ENCODE results near the gene SLCO4A1.
A peak's percentile ranks its signal among the peaks of the same experiment; 100 is the strongest.

The SLCO4A1 gene

GRCh38 chr20:62642051-62642665 is at the start of gene SLCO4A1:
Gene SLCO4A1, plus strand, starts transcription at chr20:62642503. Its CDS starts 13,952 bp downstream, at chr20:62656455.
- peak; percentile 33 for DNase-seq (ENCODE audit: low read depth)
- H3K4me3 ChIP-seq (ENCODE audit: low read depth, low read length): peak within 1 kb of the TSS; percentile 33

GRCh38 chr20:62592506-62593177 is 49.7 kb upstream of the SLCO4A1 start:
- no peak for DNase-seq (ENCODE audit: low read depth)
- no peak overlapping the region for H3K4me3 ChIP-seq (ENCODE audit: low read depth, low read length)
- TF ChIP-seq, protein P1, sequence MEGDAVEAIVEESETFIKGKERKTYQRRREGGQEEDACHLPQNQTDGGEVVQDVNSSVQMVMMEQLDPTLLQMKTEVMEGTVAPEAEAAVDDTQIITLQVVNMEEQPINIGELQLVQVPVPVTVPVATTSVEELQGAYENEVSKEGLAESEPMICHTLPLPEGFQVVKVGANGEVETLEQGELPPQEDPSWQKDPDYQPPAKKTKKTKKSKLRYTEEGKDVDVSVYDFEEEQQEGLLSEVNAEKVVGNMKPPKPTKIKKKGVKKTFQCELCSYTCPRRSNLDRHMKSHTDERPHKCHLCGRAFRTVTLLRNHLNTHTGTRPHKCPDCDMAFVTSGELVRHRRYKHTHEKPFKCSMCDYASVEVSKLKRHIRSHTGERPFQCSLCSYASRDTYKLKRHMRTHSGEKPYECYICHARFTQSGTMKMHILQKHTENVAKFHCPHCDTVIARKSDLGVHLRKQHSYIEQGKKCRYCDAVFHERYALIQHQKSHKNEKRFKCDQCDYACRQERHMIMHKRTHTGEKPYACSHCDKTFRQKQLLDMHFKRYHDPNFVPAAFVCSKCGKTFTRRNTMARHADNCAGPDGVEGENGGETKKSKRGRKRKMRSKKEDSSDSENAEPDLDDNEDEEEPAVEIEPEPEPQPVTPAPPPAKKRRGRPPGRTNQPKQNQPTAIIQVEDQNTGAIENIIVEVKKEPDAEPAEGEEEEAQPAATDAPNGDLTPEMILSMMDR (conservative IDR thresholded peaks at IDR 0.05; ENCODE audit: low read depth, low read length): no peak

More at GRCh38 chr20:62642051-62642665, at the start of gene SLCO4A1:
- TF ChIP-seq, protein P1 (conservative IDR thresholded peaks at IDR 0.05; ENCODE audit: low read depth, low read length): no peak

DNA sequence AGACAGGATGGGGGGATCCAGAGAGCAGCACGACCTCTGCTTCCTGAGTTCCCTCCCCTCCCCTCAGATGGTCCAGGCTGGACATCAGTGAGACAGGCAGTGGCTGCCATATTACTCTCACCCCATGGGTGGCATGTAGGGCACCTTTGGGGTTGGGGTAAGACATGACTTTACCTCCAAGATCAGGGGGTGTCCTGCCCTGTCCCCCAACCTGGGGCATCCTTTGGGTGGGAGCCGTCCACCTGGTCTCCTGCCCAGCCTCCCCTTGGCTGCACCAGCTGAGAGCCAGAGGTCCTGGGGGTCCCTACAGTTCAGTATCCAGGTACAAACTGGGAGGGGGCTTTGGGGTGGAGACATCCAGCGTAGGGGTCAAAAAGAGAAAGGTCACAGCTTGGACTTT is 48.7 kb upstream of the SLCO4A1 start:
- H3K4me3 ChIP-seq (ENCODE audit: low read depth, low read length): no peak overlapping the region
- no peak for DNase-seq (ENCODE audit: low read depth)
- TF ChIP-seq, protein P1 (conservative IDR thresholded peaks at IDR 0.05; ENCODE audit: low read depth, low read length): no peak

GRCh38 chr20:62595069-62595468 is 47.2 kb upstream of the SLCO4A1 start:
- H3K4me3 ChIP-seq (ENCODE audit: low read depth, low read length): no peak overlapping the region
- TF ChIP-seq, protein P1 (conservative IDR thresholded peaks at IDR 0.05; ENCODE audit: low read depth, low read length): no peak
- DNase-seq (ENCODE audit: low read depth): no peak

DNA sequence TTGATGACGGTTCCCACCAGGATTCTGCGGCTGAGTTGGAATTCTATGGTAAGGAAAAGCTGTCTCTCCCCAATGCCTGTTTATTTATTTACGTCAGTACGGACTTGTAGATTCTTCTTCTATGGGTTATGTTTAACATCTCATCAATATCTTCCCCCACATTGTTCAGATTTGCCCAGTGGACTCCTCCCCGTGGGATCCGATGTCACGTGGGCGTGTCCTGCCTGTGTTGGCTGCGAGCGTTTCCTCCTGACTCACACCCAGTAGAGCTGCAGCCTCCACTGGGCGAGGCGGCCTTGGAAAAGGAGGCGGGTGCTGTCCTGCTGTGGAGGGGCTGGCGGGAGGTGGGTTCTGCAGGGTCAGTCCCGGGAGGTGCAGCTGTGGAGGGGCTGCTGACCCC is 46.8 kb upstream of the SLCO4A1 start:
- DNase-seq (ENCODE audit: low read depth): peak; percentile 35
- H3K4me3 ChIP-seq (ENCODE audit: low read depth, low read length): no peak overlapping the region
- TF ChIP-seq, protein P1 (conservative IDR thresholded peaks at IDR 0.05; ENCODE audit: low read depth, low read length): no peak

- no peak overlapping the region for H3K4me3 ChIP-seq (ENCODE audit: low read depth, low read length)
- TF ChIP-seq, protein P1 (conservative IDR thresholded peaks at IDR 0.05; ENCODE audit: low read depth, low read length): no peak
- no peak for DNase-seq (ENCODE audit: low read depth)
Measured at GRCh38 chr20:62596486-62596885, 45.8 kb upstream of the SLCO4A1 start.

DNA sequence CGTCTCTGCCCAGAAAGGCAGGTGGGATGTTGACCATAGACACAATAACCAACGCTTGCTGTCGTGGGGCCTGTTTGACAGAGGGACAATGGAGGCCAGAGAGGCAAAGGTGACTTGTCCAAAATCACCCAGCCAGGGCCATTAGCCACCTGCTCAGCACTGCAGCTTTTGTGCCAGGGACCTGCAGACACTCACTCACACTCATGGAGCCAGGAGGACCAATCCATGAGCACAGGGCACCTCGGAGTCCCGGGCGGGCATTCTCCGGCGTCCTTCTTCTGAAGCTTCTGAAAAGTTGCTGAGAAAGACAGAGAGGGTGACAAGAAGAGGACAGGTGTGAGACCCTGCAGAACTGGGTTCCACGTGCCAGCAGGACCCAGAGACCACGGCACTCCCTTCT is 45.4 kb upstream of the SLCO4A1 start:
- no peak for DNase-seq (ENCODE audit: low read depth)
- TF ChIP-seq, protein P1 (conservative IDR thresholded peaks at IDR 0.05; ENCODE audit: low read depth, low read length): no peak

More for the DNA sequence above, 45.4 kb upstream of the SLCO4A1 start:
- no peak overlapping the region for H3K4me3 ChIP-seq (ENCODE audit: low read depth, low read length)
